SIG-M5 (cell line): ENCODE data around the gene RFTN1.

Experiments used
- DNase-seq: peaks from one replicate; lab custom pipeline; 2025; lab: John Stamatoyannopoulos, UW

Gene RFTN1

GRCh38 chr3:16302082-16302631 lies 211.3 kb downstream of the RFTN1 start:
- no peak for DNase-seq

DNA sequence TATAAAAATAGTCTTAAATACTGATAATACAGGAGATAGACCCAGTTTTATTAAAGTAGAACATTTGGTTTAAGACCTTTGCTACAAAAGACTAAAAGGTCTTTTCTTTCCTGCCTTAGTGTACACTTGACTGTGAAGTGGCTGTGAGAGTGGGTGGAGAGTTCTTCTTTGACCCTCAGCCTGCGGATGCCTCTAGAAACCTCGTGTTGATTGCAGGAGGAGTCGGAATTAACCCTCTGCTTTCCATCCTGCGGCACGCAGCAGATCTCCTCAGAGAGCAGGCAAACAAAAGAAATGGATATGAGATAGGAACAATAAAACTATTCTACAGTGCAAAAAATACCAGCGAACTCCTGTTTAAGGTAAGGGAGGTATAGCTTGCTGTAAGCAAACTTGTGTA lies 212.0 kb downstream of the RFTN1 start:
- DNase-seq, result no peak

GRCh38 chr3:16300881-16301359 lies 212.6 kb downstream of the RFTN1 start:
- DNase-seq, result no peak

DNA sequence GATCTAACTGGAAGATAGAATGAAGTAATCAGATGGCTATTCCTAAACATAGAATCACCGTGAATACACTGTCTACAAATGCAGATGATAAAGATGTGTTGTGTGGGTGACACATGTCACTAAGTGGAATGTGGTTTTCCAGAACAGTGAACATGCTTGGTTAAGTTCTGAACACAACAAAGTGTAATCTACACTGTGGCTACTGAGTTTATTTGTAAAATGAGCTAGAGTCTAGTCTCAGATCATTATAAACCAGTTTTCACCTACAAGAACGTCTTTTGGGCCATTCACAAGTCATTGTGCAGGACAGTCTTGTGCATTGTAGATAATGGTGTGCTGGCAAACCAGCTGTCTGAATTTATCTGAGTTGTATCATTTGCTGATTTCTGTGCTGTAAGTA lies 213.2 kb downstream of the RFTN1 start:
- no peak for DNase-seq

DNA sequence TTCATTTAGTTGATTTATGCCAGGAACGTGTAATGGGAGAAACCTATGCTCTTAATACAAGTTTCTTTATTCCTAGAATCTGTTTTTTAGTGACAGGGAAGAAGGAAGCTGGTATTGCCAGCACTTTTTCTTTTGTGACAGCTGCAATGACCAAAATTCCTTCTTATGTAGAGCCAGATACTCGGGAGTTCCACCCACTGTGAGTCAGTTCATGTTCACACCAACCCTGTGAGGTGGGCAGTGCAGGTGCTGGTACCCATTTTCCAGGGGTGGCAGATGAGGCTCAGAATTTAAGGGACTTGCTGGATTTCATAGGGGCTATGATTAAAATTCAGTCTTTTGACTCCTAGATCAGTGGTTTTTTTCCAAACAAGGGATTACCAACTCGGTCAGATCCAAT lies 213.8 kb downstream of the RFTN1 start:
- no peak for DNase-seq

- no peak for DNase-seq
Observed at GRCh38 chr3:16298891-16299290, 214.6 kb downstream of the RFTN1 start.

DNA sequence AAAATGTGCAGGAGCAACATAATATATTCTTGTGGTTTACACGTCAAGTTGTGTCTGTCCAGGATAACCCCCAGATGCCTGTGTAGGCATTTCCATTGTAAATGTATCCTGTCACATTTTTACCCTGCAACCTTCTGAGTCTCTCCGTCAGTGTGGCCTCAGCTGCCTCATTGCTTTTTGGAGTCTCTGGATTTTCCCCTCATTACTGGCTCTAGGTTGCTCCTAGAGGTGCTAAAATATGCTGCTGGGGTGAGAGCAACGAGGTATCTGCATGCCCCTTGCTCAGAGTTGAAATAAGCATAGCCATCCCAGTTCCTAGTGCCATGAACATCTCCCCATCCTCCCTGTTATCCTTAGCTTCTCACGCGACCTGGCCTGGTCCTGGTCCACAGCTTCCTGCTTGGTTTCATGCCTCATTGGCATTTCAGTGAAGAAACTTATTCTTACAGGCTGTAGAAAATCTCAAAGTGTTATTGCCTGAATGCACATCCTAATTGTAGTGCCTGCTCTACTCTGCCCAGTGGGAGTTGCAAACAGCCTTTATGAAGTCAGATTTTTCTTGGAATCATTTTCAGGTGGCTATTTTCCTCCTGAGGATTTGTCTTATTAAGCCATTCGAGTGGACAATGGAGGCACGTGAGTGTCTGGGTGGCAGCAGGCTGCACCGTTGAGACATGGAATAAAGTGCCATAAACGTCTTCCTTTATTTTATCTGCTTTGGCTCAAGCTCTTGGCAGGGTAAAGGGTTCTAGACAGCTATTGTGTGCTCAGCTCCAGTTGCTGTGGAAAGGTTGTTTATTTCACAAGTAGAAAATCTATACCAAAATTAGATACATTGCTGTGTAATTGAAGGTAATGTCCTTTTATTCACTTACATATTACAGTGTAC lies 215.3 kb downstream of the RFTN1 start:
- no peak for DNase-seq

DNA sequence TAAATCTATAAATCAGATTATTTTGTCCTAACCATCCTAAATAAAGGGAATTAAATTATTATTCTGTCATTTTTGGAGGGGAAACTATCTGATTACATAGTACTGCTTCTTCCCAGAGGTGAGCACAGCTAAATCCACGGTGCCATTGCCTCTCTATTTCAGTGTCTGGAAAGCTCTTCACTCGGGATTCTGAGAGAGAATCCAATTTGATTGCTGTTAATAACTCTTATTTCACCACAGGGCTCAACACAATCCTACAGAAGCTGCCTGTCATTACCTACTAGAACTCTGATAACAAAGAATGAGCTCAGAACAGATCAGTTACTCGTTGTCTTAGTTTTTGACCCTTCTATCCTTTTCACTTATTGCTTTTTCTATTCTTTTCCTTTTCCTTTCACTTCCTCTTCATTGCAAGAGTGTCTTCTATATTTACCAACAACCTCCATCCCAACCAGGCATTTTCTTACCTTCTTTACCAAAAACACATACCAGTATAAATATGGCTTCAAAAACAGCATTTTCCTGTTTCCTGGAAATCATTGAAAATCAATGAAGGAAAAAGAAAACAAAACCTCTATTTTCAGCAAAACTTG lies 218.1 kb downstream of the RFTN1 start:
- no peak for DNase-seq

DNA sequence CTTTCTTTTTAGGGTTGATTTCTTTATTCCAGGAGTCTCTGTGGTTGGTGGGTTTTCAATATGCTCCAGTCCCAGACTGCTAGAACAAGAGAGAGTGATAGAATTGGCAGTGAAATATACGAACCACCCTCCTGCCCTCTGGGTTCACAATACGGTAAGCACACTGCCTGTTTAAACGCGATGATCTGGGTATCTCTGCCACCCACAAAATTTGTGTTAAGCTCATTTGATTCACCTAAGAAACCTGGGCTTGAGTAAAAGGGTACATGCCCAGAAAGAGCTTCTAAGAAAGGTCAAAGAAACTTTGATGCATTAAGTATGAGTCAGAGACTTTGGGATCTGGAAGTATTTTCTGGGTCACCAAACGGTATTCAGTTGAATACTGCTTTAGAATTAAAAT lies 218.7 kb downstream of the RFTN1 start:
- DNase-seq, result no peak

DNA sequence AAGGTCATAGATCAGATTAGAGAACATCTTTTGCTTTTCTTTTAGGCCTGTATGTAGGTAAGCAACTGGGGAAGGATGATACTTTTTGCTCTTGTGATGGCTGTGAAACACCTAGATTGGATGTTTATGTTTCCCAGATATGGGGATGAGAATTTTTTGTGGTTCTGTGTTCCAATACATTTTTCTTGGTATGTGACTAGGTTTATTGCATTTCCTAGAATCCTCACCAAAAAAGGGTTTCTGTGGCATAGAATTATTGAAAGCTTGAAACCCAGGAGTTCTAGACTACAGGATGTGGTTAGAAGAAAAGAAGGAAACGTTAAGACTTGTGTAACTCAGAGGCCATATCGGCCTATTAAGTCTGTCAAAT lies 222.7 kb downstream of the RFTN1 start:
- no peak for DNase-seq

- no peak for DNase-seq
Observed at GRCh38 chr3:16290007-16290826, 223.3 kb downstream of the RFTN1 start.

DNA sequence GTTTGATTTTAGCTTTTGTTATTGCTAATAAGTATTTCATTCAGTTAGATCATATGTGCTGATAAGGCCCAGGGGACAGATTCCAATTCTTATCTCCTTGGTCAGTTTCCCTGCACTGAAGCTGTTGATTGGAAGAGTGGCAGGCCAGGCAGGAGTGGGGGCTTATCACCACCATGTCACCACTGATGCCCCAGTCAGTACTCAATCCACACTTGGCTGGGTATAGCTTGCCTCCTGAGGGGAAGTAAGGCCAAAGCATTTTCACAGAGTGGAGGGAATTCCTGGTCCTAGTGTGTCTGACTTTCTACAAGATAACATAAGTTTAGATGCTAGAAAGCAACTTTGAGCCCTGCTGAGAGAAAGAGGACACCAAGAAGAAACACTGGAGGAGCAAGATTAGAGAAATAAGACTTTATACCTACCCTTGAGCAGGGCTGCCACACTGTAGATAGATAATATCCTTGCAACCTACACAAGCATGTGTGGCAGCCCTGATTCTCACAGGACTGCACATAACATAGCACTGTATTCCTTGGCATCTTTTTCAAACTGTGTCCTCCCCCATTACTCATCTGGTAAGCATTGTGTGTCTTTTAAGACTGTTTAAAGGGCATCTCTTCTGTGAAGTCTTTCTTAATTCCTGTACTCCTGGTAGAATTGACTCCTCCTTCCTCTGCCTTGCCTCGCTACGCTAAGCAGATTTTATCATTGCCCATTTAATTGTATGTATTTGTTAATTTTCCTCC lies 224.2 kb downstream of the RFTN1 start:
- DNase-seq, result no peak

DNA sequence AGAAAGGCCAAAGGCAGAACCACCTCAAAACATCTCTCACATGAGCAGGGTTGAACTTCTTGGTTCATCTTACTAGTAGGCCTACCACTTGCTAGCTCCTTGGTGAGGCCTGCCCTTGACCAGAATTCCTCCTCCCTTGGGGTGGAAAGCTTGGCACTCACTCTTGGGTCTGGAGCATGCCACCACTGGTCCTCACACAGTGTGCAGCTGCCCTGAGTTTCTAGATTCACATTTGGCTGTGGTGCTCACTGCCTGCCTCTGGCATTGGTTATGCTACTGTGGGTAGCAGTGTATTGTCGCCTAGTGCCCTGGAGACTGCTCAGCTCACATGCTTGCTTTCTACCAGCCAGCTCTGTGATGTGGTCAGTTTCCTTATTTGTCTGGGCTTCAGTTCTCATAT lies 224.8 kb downstream of the RFTN1 start:
- no peak for DNase-seq

DNA sequence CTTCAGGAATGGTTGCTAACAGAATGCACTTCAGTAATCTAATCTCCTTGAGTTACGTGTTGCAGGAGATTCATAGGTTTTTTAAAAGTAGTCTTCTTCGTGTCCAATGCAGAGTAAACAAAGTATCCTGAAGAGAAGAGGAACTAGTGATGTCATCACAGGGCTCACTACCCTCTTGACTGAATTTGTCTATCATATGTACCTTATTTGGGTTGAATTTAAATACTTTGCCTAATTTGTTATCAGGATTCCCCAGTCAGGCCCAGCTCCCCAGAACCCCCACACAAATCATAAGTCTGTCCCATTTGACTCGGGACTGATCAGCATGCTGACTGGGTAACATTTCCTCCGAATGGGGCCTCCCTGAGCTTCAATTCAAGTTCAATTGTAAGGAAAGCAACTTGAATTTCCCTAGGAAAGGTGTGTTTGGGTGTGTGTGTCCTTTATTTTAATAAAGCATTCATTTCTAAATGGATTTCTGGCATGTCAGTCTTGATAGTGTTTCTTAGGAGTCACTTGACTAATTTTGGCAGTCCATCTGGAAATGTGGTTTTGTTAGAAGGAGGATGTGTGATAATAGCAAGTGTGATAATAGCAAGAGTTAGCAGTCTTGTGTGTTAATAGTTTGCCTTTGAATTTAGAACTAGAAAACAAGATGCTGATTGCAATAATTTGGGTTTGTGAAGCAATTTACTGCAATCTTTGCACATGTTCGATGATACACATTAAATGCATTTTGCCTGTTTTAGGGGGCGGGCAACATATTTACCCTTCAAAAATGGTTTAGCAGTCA lies 226.6 kb downstream of the RFTN1 start:
- no peak for DNase-seq

DNA sequence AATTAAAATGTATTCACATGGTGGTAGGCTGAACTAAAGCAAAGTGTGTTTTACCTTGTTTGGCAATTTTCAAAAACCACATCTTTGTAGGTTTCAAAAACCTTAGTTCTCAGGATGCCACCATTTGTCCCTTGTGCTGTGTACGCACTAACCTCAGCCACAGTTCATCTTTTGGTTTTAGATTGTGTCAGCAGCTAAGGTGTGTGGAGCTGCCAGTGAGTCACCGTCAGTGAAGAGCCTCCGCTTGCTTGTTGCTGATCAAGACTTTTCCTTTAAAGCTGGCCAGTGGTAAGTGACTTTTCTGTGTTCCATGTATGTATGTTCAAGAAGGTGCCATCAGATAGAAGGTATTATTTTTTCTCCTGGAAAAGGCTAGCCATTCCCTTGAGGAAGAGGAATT lies 227.3 kb downstream of the RFTN1 start:
- no peak for DNase-seq

DNA sequence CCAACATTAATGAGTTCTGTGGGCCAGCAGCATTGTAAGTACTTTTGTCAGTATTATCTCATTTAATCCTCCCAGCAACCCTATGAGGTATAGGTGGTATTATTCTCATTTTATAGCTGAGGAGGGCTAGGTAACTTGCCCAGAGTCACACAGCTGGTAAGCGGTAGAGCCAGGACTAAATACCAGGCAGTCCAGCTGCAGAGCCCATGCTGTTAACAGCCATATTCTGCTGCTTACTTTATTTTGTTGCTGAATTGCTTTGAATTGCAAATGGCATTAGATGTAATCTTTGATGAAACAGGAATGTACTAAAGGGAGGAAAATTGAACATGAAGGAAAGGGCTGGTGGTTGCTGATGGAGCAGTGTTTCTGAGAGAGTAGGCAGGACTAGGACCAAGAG lies 228.9 kb downstream of the RFTN1 start:
- no peak for DNase-seq

DNA sequence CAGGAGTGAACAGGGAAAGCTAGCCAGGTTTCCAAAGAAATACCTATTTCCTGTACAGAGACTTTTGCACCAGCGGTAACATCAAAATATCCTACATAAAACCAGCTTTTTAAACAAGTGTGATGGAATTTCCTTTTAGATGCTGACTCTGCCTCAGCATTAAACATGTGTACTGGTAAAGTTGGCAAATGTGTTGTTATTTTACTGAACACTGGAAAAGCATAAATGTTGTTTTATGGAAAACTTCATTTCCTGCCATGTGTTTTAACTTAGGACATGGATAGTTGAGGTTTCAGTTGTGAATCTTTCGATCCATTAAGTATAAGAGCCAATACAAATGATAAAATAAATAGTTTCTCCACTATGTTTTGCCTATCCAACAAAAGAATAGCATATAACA lies 232.8 kb downstream of the RFTN1 start:
- no peak for DNase-seq

DNA sequence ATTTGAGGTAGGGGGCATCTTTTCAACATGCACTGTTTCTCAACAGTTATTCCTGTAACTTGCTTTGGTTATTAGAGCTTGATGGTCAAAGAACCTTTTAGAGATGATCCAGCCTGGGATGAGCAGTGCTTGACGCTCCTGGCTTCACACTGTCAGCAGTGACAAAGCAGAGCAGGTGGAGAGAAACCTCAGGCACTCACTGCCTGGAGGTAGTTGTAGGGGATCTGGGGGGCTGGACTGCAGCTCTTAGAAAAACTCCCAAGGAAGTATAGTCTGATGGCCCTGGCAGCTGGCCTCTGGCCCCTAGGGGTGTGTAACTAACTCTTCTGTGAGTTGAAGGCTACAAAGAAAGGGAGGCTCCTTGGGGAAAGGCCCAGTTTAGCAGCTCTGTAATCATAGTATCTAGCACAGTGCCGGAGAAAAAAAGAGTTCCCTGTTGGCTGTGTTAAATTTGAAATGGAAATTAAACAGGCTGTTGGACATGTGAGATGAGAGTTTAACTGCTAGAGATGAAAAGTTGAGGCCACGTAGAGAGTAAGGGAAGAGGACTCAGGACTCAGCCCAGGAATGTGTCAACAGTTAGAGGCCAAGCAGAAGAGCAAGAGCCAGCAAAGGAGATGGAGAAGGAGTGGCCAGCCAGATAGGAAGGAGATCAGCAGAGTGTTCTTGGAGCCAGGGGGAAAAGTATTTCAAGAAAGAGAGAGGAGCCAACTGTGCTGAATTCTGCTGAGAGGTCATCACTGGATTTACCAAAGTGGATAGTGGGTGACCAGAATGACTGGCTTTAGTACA lies 234.3 kb downstream of the RFTN1 start:
- no peak for DNase-seq

DNA sequence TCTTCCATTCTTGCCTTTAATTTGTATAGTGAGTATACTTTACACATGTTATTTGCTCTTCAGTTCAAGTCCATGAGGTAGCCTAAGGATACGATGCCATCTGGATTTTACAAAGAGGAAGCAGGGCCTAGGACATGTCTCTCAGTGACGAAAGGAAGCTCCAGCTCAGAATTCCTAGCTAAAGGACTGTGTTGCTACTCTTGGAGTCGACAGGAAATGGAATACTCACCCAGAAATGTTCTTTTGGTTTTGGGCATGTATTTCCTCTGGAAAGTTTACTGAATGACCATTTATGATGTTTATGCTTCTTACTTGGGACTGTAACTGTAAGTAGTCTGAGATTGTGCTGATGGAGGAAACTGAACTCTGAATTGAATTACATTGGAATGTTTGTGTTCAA lies 236.0 kb downstream of the RFTN1 start:
- no peak for DNase-seq

DNA sequence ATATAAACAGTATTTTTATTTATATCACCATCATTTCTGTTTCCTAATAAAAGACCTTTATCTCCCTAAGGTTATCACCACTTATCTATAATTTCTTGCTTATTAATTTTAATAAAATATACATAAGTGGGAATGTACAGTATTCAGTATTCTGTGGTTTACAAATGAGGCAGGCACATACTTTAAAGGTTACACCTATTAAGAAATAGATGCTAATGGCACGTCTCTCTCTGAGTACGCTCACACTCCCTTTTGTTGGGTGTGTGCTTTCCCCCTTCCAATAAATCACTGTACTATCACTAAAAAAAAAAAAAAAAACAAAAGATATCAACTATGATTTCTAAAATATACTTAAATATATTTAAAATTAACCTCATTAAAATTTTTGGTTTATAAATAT lies 239.6 kb downstream of the RFTN1 start:
- DNase-seq, result no peak
